Occipital lobe (tissue), 3 donors: ENCODE results near the gene WDR83. TPM values are rescaled to one million over a fixed set of nuclear protein-coding genes. Genes with fewer than 3 reads are reported as not detected.

Source experiments
- DNase-seq: peaks from one replicate; lab custom pipeline; 2025; lab: John Stamatoyannopoulos, UW
- small RNA-seq: library from RNA; depleted of rRNA; stranded (forward); fragments of <200 nt; gene quantifications from one replicate; pipeline ENCODE3, GENCODE V24; 2014
- total RNA-seq: library from RNA; depleted of rRNA; stranded (reverse); fragments of >200 nt; gene quantifications from one replicate; pipeline ENCODE4 v1.2.3, GENCODE V29; 2014

The WDR83 gene
- total RNA-seq, 1 donor from 2014 or later, result 10.3 TPM

DNA sequence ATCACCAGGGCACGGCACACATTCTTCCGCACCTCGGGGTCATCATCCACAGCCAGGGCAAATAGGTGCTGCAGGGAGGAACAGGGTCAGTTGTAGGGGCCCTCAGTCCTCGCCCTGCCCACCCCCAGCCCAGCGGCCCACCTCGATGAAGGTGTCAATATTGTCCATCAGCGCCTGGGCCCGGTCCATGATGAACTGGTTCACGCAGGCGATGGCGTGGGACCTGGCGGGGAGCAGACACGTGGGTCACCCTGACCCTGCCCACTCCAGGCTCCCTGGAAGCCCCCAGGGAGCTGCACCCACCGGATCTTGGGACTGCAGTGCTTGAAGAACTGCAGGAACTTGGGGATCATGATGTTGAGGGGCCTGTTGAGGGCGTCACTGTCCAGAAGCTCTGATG, 48.5 kb downstream of the WDR83 start:
- no peak for DNase-seq

DNA sequence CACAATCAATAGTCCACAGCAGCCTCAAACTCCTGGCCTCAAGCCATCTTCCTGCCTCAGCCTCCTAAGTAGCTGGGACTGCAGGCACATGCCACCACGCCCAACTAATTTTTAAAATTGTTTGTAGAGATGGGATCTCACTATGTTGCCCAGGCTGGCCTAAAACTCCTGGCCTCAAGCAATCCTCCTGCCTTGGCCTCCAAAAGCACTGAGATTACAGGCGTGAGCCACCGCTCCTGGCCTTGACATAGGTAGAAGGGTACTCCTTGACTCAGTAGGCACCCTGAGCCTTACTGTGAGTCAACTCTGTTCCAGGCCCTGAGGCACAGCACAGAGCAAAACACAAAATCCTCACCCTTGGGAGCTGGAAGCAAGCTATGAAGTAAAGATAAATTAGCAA, 49.3 kb downstream of the WDR83 start:
- DNase-seq, result no peak

DNA sequence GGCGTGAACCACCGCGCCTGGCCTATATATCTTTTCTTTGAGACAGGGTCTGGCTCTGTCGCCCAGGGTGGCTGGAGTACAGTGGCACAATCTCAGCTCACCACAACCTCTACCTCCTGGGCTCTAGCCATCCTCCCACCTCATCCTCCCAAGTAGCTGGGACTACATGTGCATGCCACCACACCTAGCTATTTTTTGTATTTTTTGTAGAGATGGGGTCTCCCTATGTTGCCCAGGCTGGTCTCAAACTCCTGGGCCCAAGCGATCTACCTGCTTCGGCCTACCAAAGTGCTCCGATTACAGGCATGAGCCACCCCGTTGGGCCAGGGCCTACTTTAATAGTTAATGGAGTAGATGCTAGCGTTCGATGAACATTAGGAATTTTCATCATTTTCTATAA, 53.7 kb downstream of the WDR83 start:
- no peak for DNase-seq

DNA sequence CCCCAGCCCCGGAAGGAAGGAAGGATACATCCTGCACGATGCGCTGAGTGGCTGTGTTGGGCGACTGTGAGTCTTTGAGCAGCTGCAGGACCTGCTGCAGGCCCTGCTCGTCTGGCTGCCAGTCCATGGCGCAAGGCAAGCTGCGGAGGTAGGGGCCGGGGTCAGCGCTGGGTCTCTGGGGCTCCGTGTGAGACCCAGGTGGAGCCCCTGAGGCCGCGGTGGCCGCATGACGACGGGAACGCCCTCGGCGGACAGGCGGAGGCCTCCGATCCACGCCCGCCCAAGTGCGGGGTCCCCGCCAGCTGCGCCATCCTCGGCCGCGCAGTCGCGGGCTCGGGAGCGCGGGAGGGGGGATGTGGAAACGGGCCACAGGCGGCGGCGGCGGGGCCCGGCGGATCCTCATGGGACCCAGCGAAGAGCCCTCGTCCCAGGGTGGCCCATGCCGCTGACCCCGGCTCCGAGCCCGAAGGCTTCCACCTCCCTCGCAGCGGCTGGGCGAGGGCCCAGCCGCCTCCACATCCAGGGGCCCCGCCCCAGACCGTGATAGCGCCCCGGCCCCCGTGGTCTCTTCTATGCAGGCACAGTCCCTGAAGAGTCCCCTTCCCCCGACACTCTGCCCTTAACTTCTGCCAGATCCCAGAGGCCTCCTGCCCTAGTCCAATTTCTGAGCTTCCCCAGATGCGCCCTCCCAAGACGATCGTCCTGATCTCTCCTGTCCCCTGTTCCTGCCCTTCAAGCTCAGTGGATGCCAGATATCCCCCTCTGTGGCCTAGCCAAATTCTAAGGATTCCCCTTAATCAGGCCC, 54.4 kb downstream of the WDR83 start:
- DNase-seq, result no peak

DNA sequence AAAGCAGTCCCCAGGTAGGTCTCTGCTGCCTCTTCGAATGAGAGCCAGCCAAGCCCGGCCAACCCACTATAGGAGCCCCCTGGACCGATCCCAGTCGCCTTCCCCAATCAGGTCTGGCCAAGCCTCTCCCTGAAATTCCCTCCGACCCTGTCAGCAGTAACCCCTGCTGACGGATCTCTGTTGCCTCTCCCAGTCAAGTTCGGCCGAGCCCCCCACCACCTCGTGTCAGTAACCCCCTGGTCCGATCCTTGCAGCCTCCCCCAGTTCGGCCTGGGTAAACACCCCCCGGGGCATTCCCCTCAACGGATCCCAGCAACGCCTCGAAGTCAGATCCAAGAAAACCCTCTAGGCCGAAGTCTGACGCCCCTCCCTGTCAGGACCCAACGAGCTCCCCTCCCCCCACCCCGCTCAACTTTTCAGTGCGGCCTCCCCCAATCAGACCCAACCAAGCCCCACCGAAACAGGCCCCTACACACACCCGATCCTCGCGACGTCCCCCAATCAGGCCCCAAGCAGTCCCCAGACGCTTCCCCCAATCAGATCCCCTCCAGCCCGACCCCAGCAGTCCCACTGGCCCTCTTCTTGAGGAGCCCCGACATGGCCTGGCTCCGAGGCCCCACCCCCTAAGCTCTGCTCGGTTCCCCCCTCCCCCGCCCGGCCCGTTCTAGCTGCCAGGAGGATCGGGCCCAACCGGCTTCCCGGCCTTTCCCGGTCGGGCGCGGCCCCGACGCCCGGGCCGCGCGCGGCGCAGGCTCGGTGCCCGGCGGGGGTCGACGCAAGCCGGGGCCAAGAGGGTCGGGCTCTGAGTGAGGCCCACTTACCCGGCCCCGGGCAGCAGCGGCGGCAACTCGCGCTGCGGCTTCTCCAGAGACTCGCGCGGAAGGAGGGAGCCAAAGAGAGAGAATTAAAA, 55.3 kb downstream of the WDR83 start:
- peak; percentile 45 for DNase-seq

DNA sequence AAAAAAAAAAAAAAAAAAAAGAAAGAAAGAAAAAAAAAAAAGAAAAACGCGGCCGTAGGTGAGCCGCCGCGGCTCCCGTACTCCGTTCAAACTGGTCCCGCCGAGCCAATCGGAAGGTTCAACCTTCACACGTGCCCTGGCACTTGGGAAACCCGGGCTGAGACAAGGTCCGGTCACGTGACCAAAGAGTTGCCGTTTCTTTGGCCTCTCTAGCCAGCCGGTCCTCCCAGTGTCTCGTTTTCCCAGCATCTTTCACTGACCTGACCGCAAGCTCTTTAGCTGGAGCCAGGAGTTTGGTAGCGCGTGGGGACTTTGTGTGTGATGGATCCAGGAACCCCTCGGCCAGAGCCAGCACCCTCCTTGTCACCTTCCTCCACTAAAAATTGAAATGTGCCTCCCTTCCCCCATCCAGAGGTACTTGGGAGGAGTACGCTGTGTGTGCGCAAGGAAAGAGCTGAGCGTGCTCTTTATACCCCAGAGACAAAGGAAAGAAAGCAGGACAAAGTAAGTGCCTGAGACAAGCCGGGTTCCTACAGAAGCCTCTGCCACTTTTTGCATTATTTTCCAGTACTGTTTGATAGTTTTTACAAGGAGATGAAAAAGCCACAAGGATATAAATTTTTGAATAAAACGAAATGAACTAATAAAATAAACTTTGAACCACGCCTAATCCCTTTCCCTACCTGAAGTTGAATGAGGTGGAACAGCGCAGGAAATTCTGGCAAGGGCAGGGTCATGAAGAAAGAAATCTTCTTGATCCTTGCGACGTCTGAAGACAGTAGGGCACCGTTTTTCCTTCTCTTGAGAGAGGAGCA, 56.2 kb downstream of the WDR83 start:
- DNase-seq, result peak; percentile 91

DNA sequence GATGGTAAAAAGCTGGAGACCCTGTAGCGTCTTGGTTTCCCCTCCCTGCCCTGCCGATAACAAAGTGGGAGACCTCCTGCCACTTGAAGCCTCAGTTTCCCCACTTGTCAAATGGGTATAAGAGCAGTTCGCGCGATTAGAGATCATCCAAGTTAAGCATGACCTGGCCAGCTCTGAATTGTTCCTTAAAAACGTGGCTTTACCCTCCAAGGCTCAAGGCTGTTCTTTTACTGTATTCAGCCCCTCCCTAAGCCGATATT, 56.7 kb downstream of the WDR83 start:
- no peak for DNase-seq

DNA sequence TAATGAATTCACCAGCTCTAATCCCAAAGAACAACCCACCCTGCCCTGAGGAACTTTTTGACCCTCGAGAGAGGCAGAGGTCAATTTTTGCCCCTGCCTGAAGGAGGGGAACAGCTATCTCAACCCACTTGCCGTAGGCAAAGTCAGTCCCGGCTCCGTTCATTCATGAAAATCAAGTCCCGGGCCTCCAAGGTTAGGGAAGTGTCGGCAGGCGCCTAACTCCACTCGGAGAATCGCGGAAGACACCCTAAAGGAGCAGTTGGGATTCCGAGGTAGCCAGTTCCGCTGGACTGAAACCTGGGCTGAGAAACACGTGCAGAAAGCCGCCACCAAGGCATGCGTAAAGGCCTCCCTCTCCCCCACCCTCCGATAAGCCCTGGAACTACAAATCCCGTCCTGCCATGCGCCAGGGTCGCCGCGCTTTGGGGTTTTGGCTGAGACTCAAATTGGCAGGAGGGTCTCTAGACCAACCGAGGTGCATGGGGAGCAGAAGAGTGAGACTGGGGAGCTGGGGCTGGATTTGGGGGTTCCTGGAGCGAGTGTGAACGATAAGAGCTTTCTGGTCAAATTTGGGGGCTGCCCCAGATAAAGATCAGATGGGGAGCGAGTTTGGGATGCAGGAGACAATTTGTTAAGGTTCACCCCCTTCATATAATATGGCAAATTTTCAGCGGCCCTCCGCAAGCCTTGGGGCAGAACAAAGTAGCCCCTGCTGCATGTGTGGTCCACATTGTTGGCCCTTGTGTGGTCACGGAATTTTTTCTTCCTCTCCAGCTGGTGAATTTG, 57.2 kb downstream of the WDR83 start, which contains the start of gene TNPO2:
Gene TNPO2 (minus strand): TSS at position 292 of the 786 bp plus-strand sequence. CDS start 2,955 bp downstream, outside the sequence.
- DNase-seq, result peak; percentile 30

Small RNAs within 50 kb of the gene (small RNA-seq; reads per million reads assigned to genes)
- 29.6 reads per million, percentile 94 among the genes with 10 or more reads in this experiment for gene SNORD41

Other genes starting within 250 kb of the WDR83 start
- 13.9 TPM for gene ZNF443, start 225.8 kb upstream of the WDR83 start, total RNA-seq
- 37.6 TPM for gene ZNF709, start 182.0 kb upstream of the WDR83 start, total RNA-seq
- 34.0 TPM for gene ZNF564, start 115.3 kb upstream of the WDR83 start, total RNA-seq
- gene ZNF490, start 56.0 kb upstream of the WDR83 start, total RNA-seq, result 11.4 TPM
- gene ZNF791, start 55.9 kb upstream of the WDR83 start, total RNA-seq, result 27.6 TPM
- gene MAN2B1, start 65 bp upstream of the WDR83 start, total RNA-seq, result 17.2 TPM
- 79.7 TPM for gene DHPS, start 15.1 kb downstream of the WDR83 start, total RNA-seq
- not detected for gene GNG14, start 21.2 kb downstream of the WDR83 start, total RNA-seq
- 6.4 TPM for gene FBXW9, start 29.8 kb downstream of the WDR83 start, total RNA-seq
- 54.0 TPM for gene TNPO2, start 57.1 kb downstream of the WDR83 start, total RNA-seq
- gene TRIR, start 67.9 kb downstream of the WDR83 start, total RNA-seq, result 138 TPM
- 59.3 TPM for gene GET3, start 70.7 kb downstream of the WDR83 start, total RNA-seq
- gene BEST2, start 85.0 kb downstream of the WDR83 start, total RNA-seq, result 0.16 TPM
- gene HOOK2, start 108.7 kb downstream of the WDR83 start, total RNA-seq, result 20.3 TPM
- gene JUNB, start 124.7 kb downstream of the WDR83 start, total RNA-seq, result 22.6 TPM
- 174 TPM for gene PRDX2, start 135.0 kb downstream of the WDR83 start, total RNA-seq
- 0.62 TPM for gene THSD8, start 135.3 kb downstream of the WDR83 start, total RNA-seq
- gene RNASEH2A, start 139.8 kb downstream of the WDR83 start, total RNA-seq, result 15.8 TPM
- gene RTBDN, start 167.8 kb downstream of the WDR83 start, total RNA-seq, result 2.0 TPM
- 35.1 TPM for gene MAST1, start 171.7 kb downstream of the WDR83 start, total RNA-seq
- 4.5 TPM for gene DNASE2, start 214.6 kb downstream of the WDR83 start, total RNA-seq
- gene KLF1, start 220.4 kb downstream of the WDR83 start, total RNA-seq, result 0.31 TPM
- gene GCDH, start 224.4 kb downstream of the WDR83 start, total RNA-seq, result 14.7 TPM